GM23338 (cell line): ENCODE results near the gene CCDC50. TPM values are rescaled to one million over a fixed set of nuclear protein-coding genes. Genes with fewer than 3 reads are reported as not detected.

Source experiments
- JUNB ChIP-seq: IDR thresholded peaks from one replicate; pipeline ENCODE4 v1.6.1; 2016; ENCODE audit warnings: antibody characterized with exemption; ENCODE audit not compliant: unreplicated experiment
- REST ChIP-seq: IDR thresholded peaks from one replicate; pipeline ENCODE4 v1.6.1; 2018; ENCODE audit warnings: antibody characterized with exemption; ENCODE audit not compliant: unreplicated experiment
- ZNF331 ChIP-seq: fragments of 250-450 bp; sonication (Bioruptor Pico); IDR thresholded peaks from 2 replicates; pipeline ENCODE4 v1.5.0; 2020; ENCODE audit warnings: low read depth, mild to moderate bottlenecking, moderate library complexity
- ZNF462 ChIP-seq: fragments of 250-450 bp; sonication (Bioruptor Pico); IDR thresholded peaks from 2 replicates; pipeline ENCODE4 v1.5.0; 2020; ENCODE audit warnings: mild to moderate bottlenecking, moderate library complexity
- polyA plus RNA-seq: library from polyadenylated mRNA; unstranded; fragments of >200 nt; fragmentation: Nextera tagmentation; extraction: Ambion mirVana; gene quantifications from 2 replicates; pipeline ENCODE4 v1.2.1, GENCODE V29; 2016
- total RNA-seq: library from RNA; depleted of rRNA; stranded (reverse); fragments of >200 nt; shearing (Covaris generic); gene quantifications from 2 replicates; pipeline ENCODE4 v1.2.3, GENCODE V29; 2014

Gene CCDC50
- total and polyA plus RNA-seq, 2 experiments from 2014 or later = 22.4 to 25.4 TPM

GRCh38 chr3:191329654-191330529 is 698 bp downstream of the CCDC50 start, which contains the start of gene UTS2B (continued):
- TF ChIP-seq ZNF462 (CRISPR knock-in tag) = no peak
- TF ChIP-seq REST = no peak
- TF ChIP-seq JUNB = no peak
- TF ChIP-seq ZNF331 = no peak
